Osteoblast (primary cell): ENCODE data around the gene TMEM126B. TPM values are rescaled to one million over a fixed set of nuclear protein-coding genes. Genes with fewer than 3 reads are reported as not detected.
A peak's percentile ranks its signal among the peaks of the same experiment; 100 is the strongest.

ENCODE experiments used
- DNase-seq: peaks from one replicate; pipeline ENCODE4 v3.0.0; 2011; ENCODE audit warnings: low spot score, mixed read lengths; ENCODE audit not compliant: insufficient read length; ENCODE audit errors: missing footprints
- H2AFZ ChIP-seq: 2 replicates; pipeline ENCODE4 v1.6.0; 2011; ENCODE audit warnings: mild to moderate bottlenecking, low read length
- H3K27ac ChIP-seq: 2 replicates; pipeline ENCODE4 v1.5.1; 2011; ENCODE audit warnings: mild to moderate bottlenecking, low read depth, low read length, moderate library complexity
- H3K27me3 ChIP-seq: 2 replicates; pipeline ENCODE4 v1.6.0; 2012; ENCODE audit warnings: mild to moderate bottlenecking, control low read depth, inconsistent platforms, low read length, moderate library complexity; ENCODE audit not compliant: insufficient read depth
- H3K36me3 ChIP-seq: 2 replicates; pipeline ENCODE4 v1.5.1; 2011; ENCODE audit warnings: mild to moderate bottlenecking, low read length, control low read depth, moderate library complexity; ENCODE audit not compliant: insufficient read depth
- H3K4me1 ChIP-seq: 2 replicates; pipeline ENCODE4 v1.5.1; 2011; ENCODE audit warnings: mild to moderate bottlenecking, low read length, control low read depth, moderate library complexity; ENCODE audit not compliant: insufficient read depth
- H3K4me2 ChIP-seq: 2 replicates; pipeline ENCODE4 v1.6.0; 2011; ENCODE audit warnings: mild to moderate bottlenecking, low read length; ENCODE audit not compliant: insufficient read depth
- H3K4me3 ChIP-seq: fragments of 200-600 bp; sonication (generic); 3 replicates; pipeline ENCODE4 v1.5.1; 2012; ENCODE audit warnings: mild to moderate bottlenecking, low read length, inconsistent platforms; ENCODE audit not compliant: insufficient read depth
- H3K79me2 ChIP-seq: 2 replicates; pipeline ENCODE4 v1.6.0; 2012; ENCODE audit warnings: mild to moderate bottlenecking, low read length, control low read depth, inconsistent platforms; ENCODE audit not compliant: insufficient read depth
- H3K9me3 ChIP-seq: 2 replicates; pipeline ENCODE4 v1.5.1; 2011; ENCODE audit warnings: low read depth, low read length, control low read depth
- H4K20me1 ChIP-seq: 2 replicates; pipeline ENCODE4 v1.6.0; 2012; ENCODE audit warnings: mild to moderate bottlenecking, low read length, control low read depth; ENCODE audit not compliant: insufficient read depth
- total RNA-seq: library from RNA; depleted of rRNA; stranded (reverse); fragments of >200 nt; gene quantifications from 2 replicates; pipeline ENCODE4 v1.2.3, GENCODE V29; 2012
- TF ChIP-seq, protein P1 (sequence below): IDR thresholded peaks from 2 replicates; pipeline ENCODE4 v1.5.1; 2011; ENCODE audit warnings: mild to moderate bottlenecking, low read depth, low read length, moderate library complexity; ENCODE audit errors: extremely low read depth

The TMEM126B gene
- total RNA-seq, 1 donor, result 64.4 TPM

DNA sequence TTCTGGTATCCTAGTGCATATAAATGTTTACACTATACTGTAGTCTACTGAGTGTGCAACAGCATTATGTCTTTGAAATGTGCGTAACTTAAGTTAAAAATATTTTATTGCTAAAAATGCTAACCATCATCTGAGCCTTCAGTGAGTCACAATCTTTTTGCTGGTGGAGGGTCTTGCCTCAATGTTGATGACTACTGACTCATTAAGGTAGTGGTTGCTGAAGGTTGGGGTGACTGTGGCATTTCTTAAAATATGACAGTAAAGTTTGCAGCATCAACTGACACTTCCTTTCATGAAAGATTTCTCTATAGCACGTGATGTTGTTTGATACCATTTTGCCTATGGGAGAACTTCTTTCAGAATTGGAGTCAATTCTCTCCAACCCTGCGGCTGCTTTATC is 45.0 kb downstream of the TMEM126B start:
- Histone ChIP-seq H3K27ac (no peak overlapping the region), H4K20me1 (no peaks in the 10 kb centered on the region), H3K4me2 (no peak overlapping the region), H2AFZ (no peak overlapping the region), H3K36me3 (no peaks in the 10 kb centered on the region), H3K4me3 (no peak overlapping the region), H3K79me2 (no peaks in the 10 kb centered on the region), H3K9me3 (no peaks in the 10 kb centered on the region), H3K4me1 (no peaks in the 10 kb centered on the region), H3K27me3 (no peaks in the 10 kb centered on the region)
- TF ChIP-seq, protein P1, sequence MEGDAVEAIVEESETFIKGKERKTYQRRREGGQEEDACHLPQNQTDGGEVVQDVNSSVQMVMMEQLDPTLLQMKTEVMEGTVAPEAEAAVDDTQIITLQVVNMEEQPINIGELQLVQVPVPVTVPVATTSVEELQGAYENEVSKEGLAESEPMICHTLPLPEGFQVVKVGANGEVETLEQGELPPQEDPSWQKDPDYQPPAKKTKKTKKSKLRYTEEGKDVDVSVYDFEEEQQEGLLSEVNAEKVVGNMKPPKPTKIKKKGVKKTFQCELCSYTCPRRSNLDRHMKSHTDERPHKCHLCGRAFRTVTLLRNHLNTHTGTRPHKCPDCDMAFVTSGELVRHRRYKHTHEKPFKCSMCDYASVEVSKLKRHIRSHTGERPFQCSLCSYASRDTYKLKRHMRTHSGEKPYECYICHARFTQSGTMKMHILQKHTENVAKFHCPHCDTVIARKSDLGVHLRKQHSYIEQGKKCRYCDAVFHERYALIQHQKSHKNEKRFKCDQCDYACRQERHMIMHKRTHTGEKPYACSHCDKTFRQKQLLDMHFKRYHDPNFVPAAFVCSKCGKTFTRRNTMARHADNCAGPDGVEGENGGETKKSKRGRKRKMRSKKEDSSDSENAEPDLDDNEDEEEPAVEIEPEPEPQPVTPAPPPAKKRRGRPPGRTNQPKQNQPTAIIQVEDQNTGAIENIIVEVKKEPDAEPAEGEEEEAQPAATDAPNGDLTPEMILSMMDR, result no peak
- DNase-seq, result no peak

DNA sequence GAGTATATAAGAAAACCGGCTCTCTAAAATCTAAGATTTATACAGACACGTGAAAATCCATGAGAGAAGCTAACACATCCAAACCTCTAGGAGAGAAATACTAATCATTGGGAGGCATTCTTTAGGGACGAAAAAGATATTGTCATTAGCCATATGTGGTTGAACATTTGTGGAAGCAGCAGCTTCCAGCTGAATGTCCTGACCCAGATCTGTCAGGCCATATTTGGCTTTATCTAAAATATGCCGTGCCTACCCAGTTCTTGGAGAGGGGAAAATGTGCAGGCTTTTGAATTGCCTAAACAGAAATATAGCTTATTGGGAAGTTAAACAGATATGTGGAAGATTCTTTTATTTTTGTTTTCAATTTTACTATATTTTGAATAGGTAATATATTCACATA is 51.2 kb downstream of the TMEM126B start:
- TF ChIP-seq, protein P1, result no peak
- Histone ChIP-seq H3K79me2 (no peaks in the 10 kb centered on the region), H3K4me1 (peaks cover 5% of the 10 kb centered on the region), H3K27ac (no peak overlapping the region), H3K4me3 (no peak overlapping the region), H4K20me1 (no peaks in the 10 kb centered on the region), H3K9me3 (no peaks in the 10 kb centered on the region), H3K36me3 (no peaks in the 10 kb centered on the region), H3K4me2 (no peak overlapping the region), H2AFZ (no peak overlapping the region), H3K27me3 (no peaks in the 10 kb centered on the region)
- no peak for DNase-seq

DNA sequence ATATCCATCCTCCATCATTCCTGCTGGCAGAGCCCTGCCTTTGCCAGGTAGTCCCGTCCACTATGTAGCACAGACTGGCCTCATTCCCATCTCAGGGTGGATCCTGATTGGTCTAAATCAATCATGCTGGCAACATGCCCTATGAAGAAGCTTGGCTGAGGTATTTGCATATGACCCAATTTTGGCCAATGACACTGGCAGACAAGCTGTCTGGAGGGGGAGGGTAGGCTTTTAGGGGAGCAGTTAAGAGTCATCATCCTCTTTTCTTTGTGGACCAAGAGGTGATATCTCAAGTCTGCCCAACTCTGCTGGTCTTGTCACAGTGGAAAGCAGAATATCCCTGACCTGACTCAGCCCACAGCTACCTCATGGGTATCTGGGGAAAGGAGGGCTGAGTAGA is 52.5 kb downstream of the TMEM126B start:
- Histone ChIP-seq H3K79me2 (no peaks in the 10 kb centered on the region), H2AFZ (no peak overlapping the region), H3K9me3 (no peaks in the 10 kb centered on the region), H3K27me3 (no peaks in the 10 kb centered on the region), H3K4me1 (peaks cover 17% of the 10 kb centered on the region), H4K20me1 (no peaks in the 10 kb centered on the region), H3K27ac (no peak overlapping the region), H3K4me3 (no peak overlapping the region), H3K36me3 (no peaks in the 10 kb centered on the region), H3K4me2 (no peak overlapping the region)
- no peak for DNase-seq
- TF ChIP-seq, protein P1, result no peak

DNA sequence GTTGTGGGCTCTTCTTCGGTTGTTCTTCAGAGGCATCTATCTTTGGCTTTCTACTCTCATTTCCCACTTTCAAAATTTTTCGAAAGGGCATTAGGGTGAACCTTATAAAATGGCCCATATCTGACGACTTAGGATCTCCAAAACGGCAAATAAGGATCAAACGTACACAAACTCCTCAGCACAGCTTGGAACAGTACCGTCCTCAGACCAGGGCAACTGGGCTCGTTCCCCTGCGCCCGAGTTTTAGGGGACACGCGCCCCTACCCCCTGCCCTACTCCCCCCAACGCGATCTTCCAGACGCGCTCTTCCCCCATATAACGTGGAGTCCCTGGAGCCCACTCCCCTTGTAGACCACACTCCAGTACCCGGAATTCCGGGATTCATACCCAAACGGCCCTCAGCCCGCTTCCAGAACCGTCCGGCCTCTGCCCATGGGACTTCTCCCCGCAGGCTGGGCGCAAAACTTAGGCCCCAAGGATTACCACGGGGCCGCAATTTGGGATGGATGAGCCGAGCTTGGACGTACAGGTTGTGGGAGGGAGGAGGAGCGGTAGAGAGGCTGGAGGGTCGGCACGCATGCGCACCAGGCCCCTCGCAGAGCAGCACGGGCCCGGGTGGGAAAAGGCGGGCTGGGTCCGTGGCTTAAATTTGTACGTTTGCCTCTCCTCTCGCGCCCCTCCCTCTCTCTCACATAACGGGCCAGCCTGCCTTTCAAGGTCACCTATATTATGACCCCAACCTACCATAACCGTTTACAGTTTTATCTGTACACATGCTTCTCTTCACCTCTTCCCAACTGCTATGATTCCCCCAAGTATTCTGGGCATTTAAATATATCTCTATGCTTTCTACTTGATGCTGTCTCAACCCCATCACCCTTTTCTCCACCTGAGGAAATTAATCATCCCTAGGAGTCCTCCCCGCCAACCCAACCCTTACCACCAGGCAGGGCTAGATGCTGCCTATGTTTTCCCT is 54.2 kb downstream of the TMEM126B start:
- Histone ChIP-seq H3K4me1 (peaks cover 23% of the 10 kb centered on the region), H3K9me3 (no peaks in the 10 kb centered on the region), H3K36me3 (no peaks in the 10 kb centered on the region), H4K20me1 (no peaks in the 10 kb centered on the region), H3K79me2 (no peaks in the 10 kb centered on the region), H3K27ac (peak overlapping the region; percentile 51), H3K4me3 (peak overlapping the region; percentile 82), H3K4me2 (peak overlapping the region; percentile 69), H2AFZ (peak overlapping the region; percentile 95), H3K27me3 (no peaks in the 10 kb centered on the region)
- TF ChIP-seq, protein P1, result no peak
- DNase-seq, result peak; percentile 81
